GM08714 (cell line): Measurements from ENCODE around the gene IRF6.
"Not testable (repeated sequence)": the region's sequence is repeated elsewhere in the genome, so short reads cannot be mapped to it uniquely, and the experiment has no call there.

Source experiments
- H3K4me3 ChIP-seq: fragments of 200-500 bp; sonication (Bioruptor generic); 2 replicates; pipeline ENCODE4 v1.5.1; 2014; ENCODE audit warnings: mild to moderate bottlenecking, low read length, inconsistent platforms
- ZNF274 ChIP-seq: IDR thresholded peaks from 2 replicates; pipeline ENCODE4 v1.6.1; 2012; ENCODE audit warnings: mild to moderate bottlenecking, low read depth, low read length

IRF6 gene

DNA sequence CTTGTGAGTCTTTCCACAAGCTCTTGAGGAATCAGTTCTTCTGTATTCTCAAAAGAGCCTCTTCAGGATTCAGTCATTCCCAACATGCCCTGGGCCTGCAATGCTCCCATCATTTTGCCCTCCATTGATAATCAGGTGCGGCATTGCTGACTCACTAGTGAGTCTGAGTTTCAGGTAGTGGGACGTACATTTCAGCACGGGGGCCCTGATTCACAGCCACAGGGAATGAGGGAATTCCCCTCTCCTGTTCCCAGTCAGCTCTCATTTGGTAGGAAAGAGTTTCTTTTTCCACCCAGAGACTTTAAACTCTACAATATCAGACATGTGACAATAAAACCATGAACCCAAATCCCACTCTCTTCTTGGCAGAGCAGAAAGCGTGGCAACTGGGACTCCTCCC is 3.7 kb upstream of the IRF6 start:
- H3K4me3 ChIP-seq, result no peak overlapping the region
- no peak for TF ChIP-seq ZNF274

DNA sequence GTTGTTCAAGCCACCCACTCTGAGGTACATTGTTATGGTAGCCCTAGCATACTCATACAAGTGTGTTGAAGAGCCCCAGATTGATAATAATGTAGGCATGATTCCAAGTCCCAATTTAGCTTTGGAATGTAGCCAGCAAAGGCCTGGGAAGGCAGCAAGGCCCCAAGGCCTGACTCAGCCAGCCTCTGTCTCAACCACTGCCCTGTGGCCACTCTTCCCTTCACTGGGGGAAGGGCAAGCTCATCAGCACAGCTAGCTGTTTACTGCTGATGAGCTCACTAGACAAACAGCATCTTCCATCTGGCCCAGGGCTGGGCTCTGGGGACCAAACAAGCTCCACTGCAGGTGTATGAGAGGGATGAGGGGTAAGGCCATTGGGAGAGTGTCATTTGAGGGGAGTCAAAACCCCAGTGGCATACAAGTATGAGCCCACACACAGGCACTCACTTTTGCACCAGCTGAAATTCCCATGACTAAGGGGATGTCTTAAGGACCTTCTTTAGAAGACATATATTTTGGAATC is 2.2 kb upstream of the IRF6 start:
- TF ChIP-seq ZNF274, result no peak
- H3K4me3 ChIP-seq, result no peak overlapping the region

DNA sequence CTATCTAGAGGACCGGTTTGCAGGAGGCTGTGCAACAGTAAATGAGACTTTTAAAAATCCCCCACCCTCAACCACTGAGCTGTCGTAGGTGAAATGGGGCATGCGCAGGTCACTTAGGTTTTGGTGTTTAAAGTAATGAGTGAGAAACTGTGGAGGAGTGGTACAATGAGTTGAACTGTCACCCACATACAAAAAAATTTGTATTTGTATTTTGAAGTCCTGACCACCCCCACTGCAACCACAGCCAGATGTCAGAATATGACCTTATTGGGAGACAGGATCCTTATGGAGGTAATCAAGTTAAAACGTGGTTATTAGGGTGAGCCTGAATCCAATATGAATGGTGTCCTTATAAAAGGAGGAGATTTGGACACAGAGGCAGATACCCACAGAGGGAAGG is 1.6 kb upstream of the IRF6 start:
- no peak for TF ChIP-seq ZNF274

DNA sequence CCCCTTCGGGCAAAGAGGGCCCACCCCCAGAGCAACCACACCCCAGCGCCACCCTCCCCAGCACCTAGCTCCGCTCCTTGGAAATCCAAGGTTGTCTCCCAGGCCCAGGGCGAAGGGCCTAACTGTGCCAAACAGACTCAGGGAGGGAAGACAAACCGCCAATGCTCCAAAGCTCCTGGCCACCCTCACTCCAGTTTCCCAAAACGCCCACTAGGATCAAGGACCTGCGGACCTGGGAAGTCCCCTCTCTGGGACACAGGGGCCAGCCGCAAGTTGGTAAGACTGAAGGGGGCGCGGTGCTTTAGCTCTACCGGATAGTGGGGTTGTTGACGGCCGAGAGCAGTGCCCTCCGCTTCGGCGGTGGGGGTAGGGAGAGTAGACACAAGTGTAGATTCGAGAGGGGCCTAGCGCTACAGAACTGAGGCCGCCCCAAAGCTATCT is 581 bp downstream of the IRF6 start:
- H3K4me3 ChIP-seq, result no peak overlapping the region
- no peak for TF ChIP-seq ZNF274

More for the DNA sequence above, 1.6 kb upstream of the IRF6 start:
- no peak overlapping the region for H3K4me3 ChIP-seq

DNA sequence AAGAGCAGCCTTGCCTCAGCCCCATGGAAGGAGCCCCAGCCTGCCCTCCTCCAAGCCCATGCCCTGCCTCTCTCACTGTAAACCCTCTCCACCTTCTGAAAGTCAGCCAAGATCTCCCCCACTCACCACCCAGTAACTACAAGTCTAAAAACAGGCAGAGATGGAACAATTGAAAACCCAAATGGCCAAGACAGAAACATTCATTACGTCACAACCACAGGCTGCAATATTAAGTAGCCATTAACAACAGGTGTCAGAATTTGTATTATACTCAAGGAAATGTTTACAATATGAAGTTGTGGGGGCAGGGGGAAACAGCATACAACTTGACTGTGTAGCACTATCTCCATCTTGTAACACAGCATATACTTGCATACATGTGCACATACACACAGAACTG is 2.4 kb downstream of the IRF6 start:
- H3K4me3 ChIP-seq, result no peak overlapping the region
- TF ChIP-seq ZNF274, result no peak

DNA sequence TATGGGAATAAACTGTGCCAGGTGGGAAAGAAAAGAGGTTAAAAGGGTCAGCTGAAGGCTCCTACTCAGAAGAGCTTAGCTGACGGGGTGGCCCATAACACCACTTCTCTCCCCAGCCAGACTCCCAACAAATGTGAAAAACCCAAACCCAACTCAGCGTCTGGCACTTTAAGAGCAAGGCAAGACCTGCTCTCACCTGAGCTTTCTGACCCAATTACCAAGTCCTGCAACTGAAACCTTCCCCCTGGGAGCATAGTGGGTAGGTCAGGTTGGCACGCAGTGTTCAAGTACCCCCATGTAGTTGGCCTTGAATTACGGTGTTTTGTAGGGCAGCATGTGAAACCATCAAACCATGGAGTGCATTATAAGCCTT is 3.2 kb downstream of the IRF6 start:
- TF ChIP-seq ZNF274, result no peak
- no peak overlapping the region for H3K4me3 ChIP-seq

DNA sequence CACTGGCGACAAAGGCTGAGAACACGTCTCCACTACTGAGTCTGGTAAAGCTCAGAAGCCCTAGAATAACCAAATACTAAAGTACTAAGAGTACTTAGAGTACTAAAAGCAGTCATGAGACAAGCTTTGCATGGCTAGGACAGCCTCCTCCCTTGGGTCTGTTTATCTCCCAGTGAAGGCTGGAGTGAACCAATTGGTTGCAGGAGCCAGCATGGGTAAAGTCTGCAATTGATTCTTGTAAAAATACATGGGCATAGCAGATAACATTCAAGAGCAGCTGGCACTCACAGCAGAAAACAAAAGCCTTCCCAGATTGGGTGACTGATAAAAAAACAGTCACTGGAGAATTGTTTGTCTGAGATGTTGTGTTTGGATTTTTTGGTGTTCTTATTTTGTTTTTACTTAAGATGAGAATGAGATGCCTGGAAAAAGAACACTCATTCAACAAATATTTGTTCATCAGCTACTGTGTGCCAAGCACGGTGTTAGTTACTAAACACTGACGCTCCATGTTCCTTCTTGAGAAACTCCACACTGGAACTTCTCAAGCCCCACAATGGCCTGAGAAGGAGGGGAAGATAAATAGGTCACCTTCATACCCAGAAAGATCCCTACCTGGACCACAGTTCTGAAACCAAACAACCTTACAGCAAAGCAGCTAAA is 3.7 kb downstream of the IRF6 start:
- no peak for TF ChIP-seq ZNF274
- no peak overlapping the region for H3K4me3 ChIP-seq

DNA sequence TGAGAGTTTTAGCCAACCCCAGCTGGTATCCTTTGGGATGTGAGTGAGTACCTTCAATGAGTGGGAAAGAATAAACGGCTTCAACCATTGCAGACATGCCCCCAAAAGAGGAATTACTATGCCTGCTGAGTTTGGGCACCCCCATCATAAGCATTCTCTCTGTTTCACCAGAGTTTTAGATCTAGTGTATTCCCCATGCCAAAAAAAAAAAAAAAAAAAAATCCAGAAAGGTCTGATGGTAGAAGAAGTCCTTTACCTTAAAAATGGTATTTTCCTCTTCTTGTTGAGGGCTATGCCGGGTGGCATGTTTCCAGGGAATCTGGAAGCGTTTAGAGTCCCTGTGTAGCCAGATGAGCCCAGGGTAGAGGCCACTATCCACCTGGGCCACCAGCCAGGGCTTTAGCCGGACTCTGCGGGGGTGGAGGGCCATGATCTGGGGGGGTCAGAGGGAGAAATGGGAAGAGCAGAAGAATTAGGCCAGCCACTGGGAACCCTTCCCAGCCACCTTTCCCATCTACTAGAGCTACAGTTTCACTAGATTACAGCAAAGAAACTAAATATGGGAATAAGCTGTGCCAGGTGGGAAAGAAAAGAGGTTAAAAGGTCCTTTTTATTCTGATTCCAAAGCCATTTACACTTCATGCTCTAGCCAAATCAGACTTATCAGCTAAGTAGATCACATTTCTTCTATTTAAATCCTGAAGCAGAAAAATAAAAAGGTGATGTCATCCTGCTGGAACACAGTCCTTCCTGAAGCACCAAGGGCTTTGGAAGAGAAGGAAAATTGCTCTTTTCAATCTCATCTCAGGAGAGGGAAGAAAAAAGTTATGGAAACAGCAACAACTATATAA is 4.7 kb downstream of the IRF6 start:
- H3K4me3 ChIP-seq, result no peak overlapping the region
- no peak for TF ChIP-seq ZNF274

DNA sequence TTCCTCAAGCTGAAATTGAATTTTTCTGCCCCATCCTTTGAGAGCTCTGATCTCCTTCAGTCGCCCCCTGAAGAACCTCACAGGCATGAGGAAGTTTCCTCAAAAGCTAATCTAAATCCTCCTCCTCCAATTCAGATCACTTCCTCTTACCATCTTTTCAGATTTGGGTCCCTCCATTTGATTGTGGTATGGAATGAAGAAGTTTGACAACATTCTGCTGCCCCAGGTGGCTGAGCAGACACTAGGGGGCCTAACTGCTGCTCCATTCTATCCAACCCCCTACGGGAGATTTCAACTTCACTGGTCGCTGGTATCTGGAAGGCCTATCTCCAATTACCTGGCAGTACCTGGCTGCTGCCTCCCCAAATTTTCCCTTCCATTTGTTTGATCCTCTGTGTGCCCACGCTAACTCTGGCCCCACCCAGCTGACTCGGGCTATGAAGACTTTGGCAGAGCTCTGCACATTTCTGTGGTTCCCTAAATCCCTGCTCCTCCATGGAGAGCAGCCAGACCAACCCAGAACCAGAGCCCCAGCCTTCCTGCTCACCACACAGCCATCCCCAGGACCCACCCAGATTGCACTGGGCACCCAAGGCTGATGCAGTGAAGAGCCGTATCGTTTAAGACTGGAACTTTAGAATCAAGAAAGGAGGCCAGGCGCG is 7.8 kb downstream of the IRF6 start:
- no peak for TF ChIP-seq ZNF274
- H3K4me3 ChIP-seq, result no peak overlapping the region

DNA sequence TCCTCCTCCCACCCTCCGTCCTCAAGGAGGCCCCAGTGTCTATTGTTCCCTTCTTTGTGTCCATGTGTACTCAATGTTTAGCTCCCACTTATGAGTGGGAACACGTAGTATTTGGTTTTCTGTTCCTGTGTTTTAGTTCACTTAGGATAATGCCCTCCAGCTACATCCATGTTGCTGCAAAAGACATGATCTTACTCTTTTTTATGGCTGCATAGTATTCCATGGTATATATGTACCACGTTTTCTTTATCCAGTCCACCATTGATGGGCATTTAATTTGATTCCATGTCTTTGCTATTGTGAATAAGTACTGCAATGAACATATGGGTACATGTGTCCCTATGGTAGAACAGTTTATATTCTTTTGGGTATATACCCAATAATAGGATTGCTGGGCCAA is 12.2 kb downstream of the IRF6 start:
- not testable (repeated sequence) for H3K4me3 ChIP-seq

DNA sequence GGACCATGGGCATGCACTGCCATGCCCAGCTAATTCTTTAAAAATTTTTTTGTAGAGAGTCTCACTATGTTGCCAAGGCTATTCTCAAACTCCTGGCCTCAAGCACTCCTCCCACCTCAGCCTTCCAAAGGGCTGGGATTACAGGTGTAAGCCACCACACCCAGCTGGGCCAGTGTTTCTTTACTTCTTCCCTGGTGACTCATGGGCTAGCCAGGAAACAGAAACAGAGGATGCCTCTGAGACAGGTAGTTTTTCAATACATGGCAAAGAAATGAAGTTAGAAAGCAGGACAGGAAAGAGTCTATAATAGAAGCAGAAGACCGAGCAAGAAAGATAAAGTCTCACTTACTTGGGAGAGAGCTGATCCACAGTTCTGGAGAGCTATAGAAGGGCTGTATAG is 14.0 kb downstream of the IRF6 start:
- H3K4me3 ChIP-seq, result no peak overlapping the region
- no peak for TF ChIP-seq ZNF274

DNA sequence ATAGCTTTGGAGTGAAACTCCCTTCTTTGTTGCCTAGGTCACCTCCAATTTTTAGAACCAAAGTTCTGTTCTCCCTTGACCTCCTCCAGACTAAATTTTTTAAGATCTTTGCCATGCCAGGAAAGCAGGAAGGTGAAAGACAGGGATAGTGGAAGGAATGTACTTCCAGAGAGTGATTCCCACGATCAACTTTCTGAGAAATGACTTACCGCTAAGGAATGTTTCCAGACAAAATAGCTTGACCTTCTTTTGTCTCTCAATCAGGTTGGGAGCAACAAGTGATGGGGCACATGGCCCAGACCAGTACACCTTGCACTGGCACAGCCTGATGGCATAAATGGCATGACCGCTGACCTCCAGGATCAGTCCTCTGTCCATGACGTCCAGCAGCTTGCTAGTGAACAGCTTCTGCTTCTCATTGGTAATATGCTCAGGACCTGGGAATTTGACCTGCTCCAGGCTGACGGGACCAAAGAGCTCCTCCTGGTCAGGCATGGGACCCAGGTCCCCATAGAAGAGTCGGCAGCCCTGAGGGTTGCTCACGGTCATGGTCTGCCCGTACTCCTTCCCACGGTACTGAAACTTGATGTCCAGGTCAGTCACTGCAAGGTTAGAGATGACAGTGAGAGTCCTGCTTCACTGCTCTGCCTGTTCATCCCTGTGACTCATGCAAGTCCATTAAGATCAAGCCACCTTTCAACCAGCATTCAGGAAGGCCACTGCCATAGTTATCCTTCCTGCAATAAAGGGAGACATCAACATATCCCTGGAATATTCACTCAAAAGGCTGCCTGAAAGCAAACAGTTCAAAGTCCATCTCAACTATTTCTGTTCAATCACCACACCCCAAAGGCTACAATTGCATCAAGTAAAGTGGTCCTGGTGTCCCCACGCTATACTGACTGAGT is 15.4 kb downstream of the IRF6 start:
- TF ChIP-seq ZNF274, result no peak

DNA sequence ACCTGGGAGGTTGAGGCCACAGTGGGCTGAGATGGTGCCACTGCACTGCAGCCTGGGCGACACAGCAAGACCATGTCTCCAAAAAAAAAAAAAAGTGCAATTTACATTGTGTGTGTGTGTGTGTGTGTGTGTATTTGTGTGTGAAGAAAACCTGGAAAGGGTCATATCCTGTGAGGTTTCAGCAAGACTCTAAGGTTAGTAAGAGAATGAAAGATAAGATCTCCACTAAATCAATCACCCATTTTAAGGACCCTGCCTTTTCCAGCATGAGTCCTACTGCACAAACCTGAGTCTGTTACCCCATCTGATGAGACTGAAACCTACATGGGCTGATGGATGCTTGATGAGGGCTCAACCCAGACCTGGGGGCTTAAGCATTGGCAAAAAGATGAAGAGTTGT is 16.7 kb downstream of the IRF6 start:
- no peak for TF ChIP-seq ZNF274
- H3K4me3 ChIP-seq, result no peak overlapping the region

More for the DNA sequence above, 15.4 kb downstream of the IRF6 start:
- H3K4me3 ChIP-seq, result no peak overlapping the region

DNA sequence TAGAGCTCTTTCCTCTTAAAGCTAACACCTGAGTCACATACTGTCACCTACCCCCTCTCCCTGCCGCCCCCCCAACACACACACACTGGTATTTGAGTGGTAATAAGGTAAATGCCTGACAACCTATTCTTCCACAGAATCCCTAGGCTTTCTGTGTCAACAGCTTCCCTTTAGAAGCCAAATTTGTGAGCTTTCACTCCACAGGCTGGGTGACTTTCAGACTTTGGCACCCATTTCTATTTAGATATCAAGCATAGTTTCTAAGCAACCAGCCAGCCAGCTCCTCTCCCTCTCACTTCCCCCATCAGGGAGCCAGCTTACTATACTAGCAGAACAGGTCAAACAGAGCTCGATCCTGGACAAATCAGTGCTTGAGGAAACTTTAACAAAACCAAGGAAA is 18.4 kb downstream of the IRF6 start:
- H3K4me3 ChIP-seq, result no peak overlapping the region
- no peak for TF ChIP-seq ZNF274

DNA sequence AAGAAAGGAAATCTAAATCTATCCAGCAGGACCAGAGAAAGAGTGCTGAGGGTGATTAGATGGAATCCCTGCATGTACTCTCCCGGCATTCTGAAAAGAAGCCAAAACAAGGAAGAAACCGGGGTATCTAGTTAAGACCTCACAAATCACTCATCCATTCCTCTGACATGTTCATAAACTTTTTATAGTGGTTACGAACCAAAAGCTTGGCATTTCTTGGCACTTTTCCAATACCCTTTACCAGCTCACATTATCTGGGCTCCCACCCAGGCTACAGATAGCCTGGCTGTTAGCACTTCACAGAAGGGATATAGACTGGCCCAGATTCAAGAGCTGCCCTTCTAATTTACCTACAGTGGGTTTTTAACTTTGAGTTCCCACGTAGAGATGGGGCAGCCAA is 19.8 kb downstream of the IRF6 start:
- no peak for TF ChIP-seq ZNF274

More for the DNA sequence above, 19.8 kb downstream of the IRF6 start:
- H3K4me3 ChIP-seq, result no peak overlapping the region
